Activated CD4-positive, alpha-beta T cell treated with anti-CD3 and anti-CD28 coated beads for 4 hours (primary cell): Measurements from ENCODE around the gene PPP5C.
"Not testable (repeated sequence)": the region's sequence is repeated elsewhere in the genome, so short reads cannot be mapped to it uniquely, and the experiment has no call there.

Source experiments
- DNase-seq, 2 donors: peaks; one replicate each; pipeline ENCODE4 v3.0.0-alpha.2; 2020

Gene PPP5C

GRCh38 chr19:46367426-46367825 is 20.5 kb downstream of the PPP5C start:
- DNase-seq: no peak

DNA sequence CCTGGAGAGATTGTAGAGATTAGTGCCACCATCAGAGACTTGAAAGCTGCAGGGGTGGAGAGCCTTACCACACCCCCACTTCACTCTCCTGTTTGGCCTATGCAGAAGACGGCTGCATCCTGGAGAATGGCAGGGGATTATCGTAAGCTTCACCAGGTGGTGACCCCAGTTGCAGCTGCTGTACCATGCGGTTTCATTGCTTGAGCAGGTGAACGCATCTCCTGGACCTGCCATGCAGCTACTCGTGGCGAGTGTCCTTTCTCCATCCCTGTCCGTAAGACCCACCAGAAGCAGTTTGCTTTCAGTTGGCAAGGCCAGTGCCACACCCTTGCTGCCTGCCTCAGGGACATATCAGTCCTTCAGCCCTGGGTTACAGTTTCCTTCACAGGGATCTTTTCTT is 21.2 kb downstream of the PPP5C start:
- no peak for DNase-seq

DNA sequence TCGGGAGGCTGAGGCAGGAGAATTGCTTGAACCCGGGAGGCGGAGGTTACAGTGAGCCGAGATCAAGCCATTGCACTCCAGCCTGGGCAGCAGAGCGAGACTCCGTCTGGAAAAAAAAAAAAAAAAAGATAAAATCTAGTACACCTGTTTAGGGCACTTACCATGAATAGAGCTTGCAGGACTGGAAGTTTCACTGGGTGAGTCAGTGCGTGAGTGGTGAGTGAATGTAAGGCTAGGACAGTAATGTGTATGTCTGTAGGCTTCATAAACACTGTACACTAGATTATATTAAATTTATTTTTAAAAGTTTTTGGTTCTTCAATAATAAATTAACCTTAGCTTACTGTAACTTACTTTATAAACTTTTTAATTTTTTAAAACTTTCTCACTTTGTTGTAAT is 22.9 kb downstream of the PPP5C start:
- DNase-seq: no peak

DNA sequence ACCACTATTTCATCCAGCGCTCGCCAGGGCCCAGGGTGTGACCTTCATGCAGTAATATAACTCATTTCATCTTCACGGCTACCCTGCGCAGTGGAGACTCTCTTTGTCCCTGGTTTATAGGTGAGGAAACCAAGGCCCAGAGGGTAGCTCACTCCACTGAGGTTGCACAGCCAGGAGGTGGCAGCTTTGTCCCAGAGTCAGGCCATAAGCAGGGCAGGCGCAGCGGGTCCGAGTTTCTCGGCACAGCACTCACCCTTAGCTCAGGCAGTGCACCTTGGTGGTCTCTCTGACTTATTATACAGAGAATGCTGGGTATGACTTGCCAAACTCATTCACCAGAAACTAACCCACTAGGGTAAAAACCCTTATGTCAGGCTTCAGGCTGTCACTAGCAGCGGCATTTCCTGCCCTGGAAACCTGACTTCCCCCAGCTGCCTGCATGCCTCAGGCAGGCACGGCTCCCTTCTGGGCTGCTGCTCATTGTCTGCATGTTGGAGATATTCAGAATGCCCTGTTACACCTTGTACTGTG is 24.5 kb downstream of the PPP5C start:
- no peak for DNase-seq

DNA sequence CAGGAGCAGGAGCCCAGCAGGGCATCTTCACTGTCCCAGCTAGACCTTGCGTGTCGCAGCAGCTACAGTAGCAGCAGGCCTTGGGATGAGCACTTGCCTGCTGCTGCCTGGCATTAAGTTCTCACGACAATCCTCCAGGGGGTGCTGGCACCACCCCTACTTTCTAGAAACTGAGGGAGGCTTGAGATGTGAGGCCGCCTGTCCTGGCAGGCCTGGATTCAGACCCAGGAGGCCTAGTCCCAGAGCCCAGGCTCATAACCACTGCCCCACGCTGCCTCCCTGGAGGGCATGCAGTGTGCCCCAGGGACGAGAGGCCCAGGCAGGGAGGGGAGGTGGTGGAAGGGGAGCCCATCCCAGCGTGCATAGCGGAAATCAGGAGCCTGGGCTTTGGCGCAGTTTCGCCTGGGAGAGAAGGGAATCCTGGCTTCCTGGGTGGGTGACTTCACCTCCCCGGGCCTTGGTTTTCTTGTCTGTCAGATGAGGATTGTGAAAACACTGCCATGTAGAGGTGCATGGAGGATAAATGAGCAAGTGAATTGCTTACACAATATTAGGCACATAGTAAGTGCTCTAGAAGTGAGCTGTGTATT is 26.1 kb downstream of the PPP5C start:
- DNase-seq: no peak

DNA sequence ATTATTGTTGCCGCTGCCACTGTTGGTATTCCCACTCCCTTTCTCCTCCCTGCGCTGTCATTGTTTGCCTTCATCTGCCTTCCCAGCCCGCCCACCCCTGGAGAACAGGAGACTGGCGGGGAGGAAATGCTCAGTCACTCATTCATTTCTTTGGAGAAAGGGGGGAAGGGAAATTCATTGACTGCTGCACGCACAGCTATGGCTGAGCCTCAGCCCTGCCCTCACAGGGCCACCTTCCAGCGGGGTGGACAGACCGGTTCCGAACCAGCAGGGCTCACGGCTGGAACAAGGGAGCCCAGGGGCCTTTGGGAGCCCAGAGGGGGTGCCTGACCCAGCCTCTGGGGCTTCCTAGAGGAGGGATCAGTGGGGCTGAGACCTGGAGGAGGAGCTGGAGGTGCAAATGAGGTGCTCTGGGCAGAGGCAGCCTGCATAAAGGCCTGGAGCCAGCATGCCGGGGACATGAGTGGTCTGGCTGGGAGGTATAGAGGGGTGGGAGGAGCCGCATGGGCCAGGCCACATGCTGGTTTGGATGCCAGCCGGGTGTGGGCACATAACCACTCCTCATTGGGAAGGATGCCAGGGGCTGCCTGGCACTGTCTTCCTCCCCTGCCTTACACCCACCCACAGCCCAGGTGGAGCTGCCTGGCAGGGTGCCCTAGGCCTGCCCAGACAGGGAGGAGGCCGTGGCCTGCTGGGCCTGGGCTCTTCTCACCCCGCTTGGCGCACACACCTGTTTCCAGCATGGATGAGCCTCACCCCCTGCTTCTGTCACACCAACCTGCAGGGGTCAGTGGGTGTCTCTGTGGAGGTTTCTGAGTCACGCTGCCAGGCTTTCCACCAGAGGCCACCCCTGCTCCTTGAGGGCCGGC is 26.8 kb downstream of the PPP5C start:
- DNase-seq: no peak

DNA sequence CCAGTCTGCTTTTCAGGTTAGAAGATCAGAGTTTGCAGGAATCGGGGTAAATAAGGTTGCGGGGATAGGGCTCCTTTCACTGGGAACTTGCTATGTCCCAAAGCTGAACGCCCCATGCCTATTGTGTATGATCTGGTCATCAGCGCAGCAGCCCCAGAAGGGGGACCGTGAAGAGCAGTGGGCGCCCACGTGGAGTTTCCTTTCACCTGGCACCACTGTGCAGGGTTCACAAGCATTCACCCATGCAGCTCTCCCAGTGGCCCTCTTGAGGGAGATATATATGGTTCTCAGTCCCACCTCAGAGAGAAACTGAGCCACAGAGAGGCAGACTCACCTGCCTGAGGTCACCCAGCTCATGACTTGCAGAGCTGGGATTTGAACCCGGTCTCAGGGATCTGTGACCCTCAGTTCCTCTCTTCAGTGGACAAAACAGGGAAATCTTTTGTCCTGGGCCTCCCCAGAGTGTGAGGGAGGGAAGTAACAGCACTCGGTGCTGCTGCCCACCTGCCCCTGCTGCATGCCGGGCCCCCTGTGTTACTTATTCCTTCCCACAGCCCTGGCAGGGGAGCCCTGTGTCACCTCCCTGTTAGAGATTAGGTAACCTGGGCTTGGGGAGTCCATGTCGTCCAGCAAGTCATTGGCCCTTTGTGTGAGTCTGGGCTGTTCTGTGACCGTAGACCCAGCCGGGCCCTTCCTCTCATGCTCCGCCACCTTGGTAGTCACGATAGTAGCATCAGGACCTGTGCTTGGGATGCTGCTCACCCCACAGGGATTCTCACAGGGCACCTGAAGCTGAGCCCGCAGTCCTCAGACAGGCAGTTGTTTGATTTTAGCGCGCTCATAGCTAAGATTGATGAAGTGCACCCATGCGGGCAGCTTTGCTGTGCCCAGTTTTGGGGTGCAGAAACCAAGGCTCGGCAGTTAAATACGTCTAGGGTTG is 27.9 kb downstream of the PPP5C start:
- no peak for DNase-seq

GRCh38 chr19:46375476-46376067 is 28.7 kb downstream of the PPP5C start:
- not testable (repeated sequence) for DNase-seq

GRCh38 chr19:46376241-46377153 is 29.6 kb downstream of the PPP5C start:
- DNase-seq: no peak

DNA sequence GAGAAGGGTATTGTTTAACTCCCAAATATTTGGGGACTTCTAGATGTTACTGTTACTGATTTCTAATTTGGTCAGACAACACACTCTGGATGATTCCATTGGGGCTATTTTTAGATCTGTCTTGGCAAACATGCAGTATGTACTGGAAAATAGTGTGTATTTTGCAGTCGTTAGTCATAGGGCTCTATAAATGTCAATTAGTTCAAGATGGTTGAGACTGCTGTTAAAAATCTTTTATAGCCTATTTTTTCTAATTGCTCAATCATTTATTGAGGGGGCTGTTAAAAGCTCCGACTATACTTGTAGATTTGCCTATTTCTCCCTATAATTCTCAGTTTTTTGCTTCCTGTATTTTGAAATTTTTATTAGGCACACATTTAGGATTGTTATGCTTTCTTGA is 31.4 kb downstream of the PPP5C start:
- no peak for DNase-seq

DNA sequence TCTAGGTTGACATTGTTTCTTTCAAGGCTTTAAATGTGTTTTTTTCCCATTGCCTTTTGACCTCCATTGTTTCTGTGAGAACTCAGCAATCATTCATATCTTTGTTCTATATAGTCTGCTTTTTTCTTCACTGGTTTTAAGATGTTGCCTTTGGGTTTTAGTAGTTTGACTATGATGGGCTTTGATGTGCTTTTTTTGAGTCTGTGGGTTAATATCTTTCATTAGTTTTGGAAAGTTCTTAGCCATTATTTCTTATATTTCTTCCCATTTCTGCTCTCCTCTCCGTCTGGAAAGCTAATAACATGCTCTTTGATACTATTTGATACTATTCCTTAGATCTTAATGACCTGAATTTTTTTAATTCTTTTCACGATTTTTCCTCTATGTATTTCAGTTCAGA is 33.8 kb downstream of the PPP5C start:
- DNase-seq: no peak

DNA sequence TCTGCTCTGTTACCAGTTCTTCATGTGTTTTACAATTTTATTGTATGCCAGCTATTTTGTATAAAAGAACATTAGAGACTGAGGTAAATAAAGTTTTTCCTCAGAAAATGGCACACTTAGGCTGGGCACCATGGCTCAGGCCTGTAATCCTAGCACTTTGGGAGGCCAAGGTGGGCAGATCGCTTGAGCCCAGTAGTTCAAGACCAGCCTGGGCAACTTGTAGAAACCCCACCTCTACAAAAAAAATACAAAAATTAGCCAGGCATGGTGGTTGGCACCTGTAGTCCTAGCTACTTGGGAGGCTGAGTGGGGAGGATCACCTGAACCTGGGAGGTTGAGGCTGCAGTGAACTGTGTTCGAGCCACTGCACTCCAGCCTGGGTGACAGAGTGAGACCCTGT is 34.5 kb downstream of the PPP5C start:
- no peak for DNase-seq

- no peak for DNase-seq
Observed at GRCh38 chr19:46381756-46382345, 35.0 kb downstream of the PPP5C start.

GRCh38 chr19:46383171-46383815 is 36.4 kb downstream of the PPP5C start:
- DNase-seq: no peak

- DNase-seq: no peak
Observed at GRCh38 chr19:46383846-46384245, 37.0 kb downstream of the PPP5C start.

- DNase-seq: no peak
Observed at GRCh38 chr19:46384396-46384795, 37.5 kb downstream of the PPP5C start.

- no peak for DNase-seq
Observed at GRCh38 chr19:46385636-46386035, 38.7 kb downstream of the PPP5C start.

DNA sequence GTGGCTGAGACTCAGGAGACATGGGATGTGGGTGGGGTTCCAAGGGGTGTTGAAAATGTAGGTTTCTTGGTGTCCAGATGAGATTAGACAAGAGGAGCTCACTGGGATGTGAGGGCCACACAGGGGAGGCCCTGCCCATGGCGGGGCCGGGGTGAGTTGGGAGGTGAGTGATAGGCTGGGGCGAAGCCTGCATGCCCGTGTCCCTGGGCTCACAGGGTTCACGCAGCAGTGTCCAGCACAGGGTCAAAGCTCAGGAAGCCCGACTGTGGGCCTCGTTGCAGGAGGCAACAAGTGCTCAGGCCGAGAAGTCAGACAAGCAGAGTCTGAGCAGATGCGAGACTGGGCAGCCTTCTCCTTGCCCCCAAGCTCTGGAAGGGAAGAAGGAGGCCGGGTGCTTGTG is 39.3 kb downstream of the PPP5C start:
- DNase-seq: no peak

GRCh38 chr19:46386996-46387712 is 40.3 kb downstream of the PPP5C start:
- DNase-seq: no peak

- DNase-seq: no peak
Observed at GRCh38 chr19:46387713-46388130, 40.8 kb downstream of the PPP5C start.
